ENCODE measurements around the gene EEFSEC.

Gene EEFSEC

GRCh38 chr3:128313071-128313725, 159.9 kb downstream of the EEFSEC start:
- no peak overlapping the region for H3K4ac ChIP-seq (ENCODE audit: low read depth, low read length)
- no peak overlapping the region for H2BK15ac ChIP-seq (replicated peaks; ENCODE audit: low read depth)
- H2BK5ac ChIP-seq (ENCODE audit: low read length) = no peak overlapping the region
- no peaks in the 10 kb centered on the region for H3K36me3 ChIP-seq (ENCODE audit: control insufficient read depth, insufficient read depth, low read length)
- H3K27me3 ChIP-seq (ENCODE audit: insufficient read depth, low read length, poor library complexity) = no peaks in the 10 kb centered on the region
- H3K23ac ChIP-seq (ENCODE audit: low read length) = no peak overlapping the region
- no peak overlapping the region for H3K56ac ChIP-seq (ENCODE audit: low read length)
- no peak overlapping the region for H3K4me3 ChIP-seq (ENCODE audit: low read length)
- H3K4me1 ChIP-seq (ENCODE audit: control insufficient read depth, low read depth, low read length) = no peaks in the 10 kb centered on the region
- no peak overlapping the region for H4K8ac ChIP-seq (ENCODE audit: low read depth, low read length)
- H3K18ac ChIP-seq (ENCODE audit: low read length) = no peak overlapping the region
- H3K79me1 ChIP-seq (ENCODE audit: low read length) = no peaks in the 10 kb centered on the region
- H3K4me2 ChIP-seq (ENCODE audit: low read length) = no peak overlapping the region
- H3K9ac ChIP-seq (ENCODE audit: low read length) = no peak overlapping the region
- no peak overlapping the region for H3K27ac ChIP-seq (ENCODE audit: low read depth, low read length)
- H3K79me2 ChIP-seq (ENCODE audit: control insufficient read depth, insufficient read depth, low read length) = no peaks in the 10 kb centered on the region
- no peak overlapping the region for H2BK120ac ChIP-seq (ENCODE audit: low read depth, low read length)
- no peak overlapping the region for H2AK5ac ChIP-seq (ENCODE audit: low read length)
- WGBS (ENCODE audit: extremely low coverage, insufficient coverage, low lambda C conversion rate) = no CpG with 5 or more reads among the region's 5 CpGs
- no peak overlapping the region for H4K5ac ChIP-seq (ENCODE audit: low read length)
- no peak for DNase-seq

- no peak overlapping the region for H3K4me3 ChIP-seq (ENCODE audit: low read length)
- H3K4me1 ChIP-seq (ENCODE audit: control insufficient read depth, low read depth, low read length) = no peaks in the 10 kb centered on the region
- no peak overlapping the region for H3K27ac ChIP-seq (ENCODE audit: low read depth, low read length)
- H3K4ac ChIP-seq (ENCODE audit: low read depth, low read length) = no peak overlapping the region
- H3K56ac ChIP-seq (ENCODE audit: low read length) = no peak overlapping the region
- H4K5ac ChIP-seq (ENCODE audit: low read length) = no peak overlapping the region
- no peak overlapping the region for H2BK120ac ChIP-seq (ENCODE audit: low read depth, low read length)
- no peak for DNase-seq
- H3K4me2 ChIP-seq (ENCODE audit: low read length) = no peak overlapping the region
- H2BK5ac ChIP-seq (ENCODE audit: low read length) = no peak overlapping the region
- H3K23ac ChIP-seq (ENCODE audit: low read length) = no peak overlapping the region
- no peak overlapping the region for H3K18ac ChIP-seq (ENCODE audit: low read length)
- no peak overlapping the region for H3K9ac ChIP-seq (ENCODE audit: low read length)
- H3K79me1 ChIP-seq (ENCODE audit: low read length) = no peaks in the 10 kb centered on the region
- no peak overlapping the region for H2AK5ac ChIP-seq (ENCODE audit: low read length)
- H2BK15ac ChIP-seq (replicated peaks; ENCODE audit: low read depth) = no peak overlapping the region
- no peaks in the 10 kb centered on the region for H3K36me3 ChIP-seq (ENCODE audit: control insufficient read depth, insufficient read depth, low read length)
- no peak overlapping the region for H4K8ac ChIP-seq (ENCODE audit: low read depth, low read length)
- no CpG with 5 or more reads among the region's 2 CpGs for WGBS (ENCODE audit: extremely low coverage, insufficient coverage, low lambda C conversion rate)
- H3K79me2 ChIP-seq (ENCODE audit: control insufficient read depth, insufficient read depth, low read length) = no peaks in the 10 kb centered on the region
- H3K27me3 ChIP-seq (ENCODE audit: insufficient read depth, low read length, poor library complexity) = no peaks in the 10 kb centered on the region
Observed at GRCh38 chr3:128313935-128314334, 160.7 kb downstream of the EEFSEC start.

GRCh38 chr3:128315313-128315712, 162.0 kb downstream of the EEFSEC start:
- Histone ChIP-seq H3K4me2 (ENCODE audit: low read length) (no peak overlapping the region), H3K56ac (ENCODE audit: low read length) (no peak overlapping the region), H3K79me1 (ENCODE audit: low read length) (no peaks in the 10 kb centered on the region), H3K79me2 (ENCODE audit: control insufficient read depth, insufficient read depth, low read length) (no peaks in the 10 kb centered on the region), H4K5ac (ENCODE audit: low read length) (no peak overlapping the region), H3K27ac (ENCODE audit: low read depth, low read length) (no peak overlapping the region), H2AK5ac (ENCODE audit: low read length) (no peak overlapping the region), H3K23ac (ENCODE audit: low read length) (no peak overlapping the region), H2BK5ac (ENCODE audit: low read length) (no peak overlapping the region), H3K4me3 (ENCODE audit: low read length) (no peak overlapping the region), H4K8ac (ENCODE audit: low read depth, low read length) (no peak overlapping the region), H3K36me3 (ENCODE audit: control insufficient read depth, insufficient read depth, low read length) (no peaks in the 10 kb centered on the region), H3K4ac (ENCODE audit: low read depth, low read length) (no peak overlapping the region), H3K18ac (ENCODE audit: low read length) (no peak overlapping the region), H3K4me1 (ENCODE audit: control insufficient read depth, low read depth, low read length) (no peaks in the 10 kb centered on the region), H3K27me3 (ENCODE audit: insufficient read depth, low read length, poor library complexity) (no peaks in the 10 kb centered on the region), H2BK15ac (replicated peaks; ENCODE audit: low read depth) (no peak overlapping the region), H3K9ac (ENCODE audit: low read length) (no peak overlapping the region), H2BK120ac (ENCODE audit: low read depth, low read length) (no peak overlapping the region)
- WGBS (ENCODE audit: extremely low coverage, insufficient coverage, low lambda C conversion rate) = no CpG with 5 or more reads among the region's 2 CpGs
- no peak for DNase-seq

GRCh38 chr3:128316481-128316891, 163.2 kb downstream of the EEFSEC start:
- no peaks in the 10 kb centered on the region for H3K79me2 ChIP-seq (ENCODE audit: control insufficient read depth, insufficient read depth, low read length)
- no peaks in the 10 kb centered on the region for H3K4me1 ChIP-seq (ENCODE audit: control insufficient read depth, low read depth, low read length)
- no peaks in the 10 kb centered on the region for H3K27me3 ChIP-seq (ENCODE audit: insufficient read depth, low read length, poor library complexity)
- no peak overlapping the region for H3K18ac ChIP-seq (ENCODE audit: low read length)
- H3K4me3 ChIP-seq (ENCODE audit: low read length) = no peak overlapping the region
- no peak overlapping the region for H2BK120ac ChIP-seq (ENCODE audit: low read depth, low read length)
- H2AK5ac ChIP-seq (ENCODE audit: low read length) = no peak overlapping the region
- H3K9ac ChIP-seq (ENCODE audit: low read length) = no peak overlapping the region
- H3K23ac ChIP-seq (ENCODE audit: low read length) = no peak overlapping the region
- no peak overlapping the region for H3K27ac ChIP-seq (ENCODE audit: low read depth, low read length)
- H2BK5ac ChIP-seq (ENCODE audit: low read length) = no peak overlapping the region
- WGBS (ENCODE audit: extremely low coverage, insufficient coverage, low lambda C conversion rate) = no CpG with 5 or more reads among the region's 15 CpGs
- H4K8ac ChIP-seq (ENCODE audit: low read depth, low read length) = no peak overlapping the region
- no peaks in the 10 kb centered on the region for H3K36me3 ChIP-seq (ENCODE audit: control insufficient read depth, insufficient read depth, low read length)
- H2BK15ac ChIP-seq (replicated peaks; ENCODE audit: low read depth) = no peak overlapping the region
- no peaks in the 10 kb centered on the region for H3K79me1 ChIP-seq (ENCODE audit: low read length)
- no peak overlapping the region for H3K4me2 ChIP-seq (ENCODE audit: low read length)
- no peak overlapping the region for H3K56ac ChIP-seq (ENCODE audit: low read length)
- no peak overlapping the region for H3K4ac ChIP-seq (ENCODE audit: low read depth, low read length)
- H4K5ac ChIP-seq (ENCODE audit: low read length) = no peak overlapping the region
- DNase-seq = no peak

GRCh38 chr3:128317101-128317697, 163.9 kb downstream of the EEFSEC start:
- H3K23ac ChIP-seq (ENCODE audit: low read length) = no peak overlapping the region
- H2BK5ac ChIP-seq (ENCODE audit: low read length) = no peak overlapping the region
- no peak overlapping the region for H2BK120ac ChIP-seq (ENCODE audit: low read depth, low read length)
- H2AK5ac ChIP-seq (ENCODE audit: low read length) = no peak overlapping the region
- H3K79me1 ChIP-seq (ENCODE audit: low read length) = no peaks in the 10 kb centered on the region
- H3K27ac ChIP-seq (ENCODE audit: low read depth, low read length) = no peak overlapping the region
- no peaks in the 10 kb centered on the region for H3K27me3 ChIP-seq (ENCODE audit: insufficient read depth, low read length, poor library complexity)
- no peaks in the 10 kb centered on the region for H3K79me2 ChIP-seq (ENCODE audit: control insufficient read depth, insufficient read depth, low read length)
- no peak overlapping the region for H3K4me3 ChIP-seq (ENCODE audit: low read length)
- H3K56ac ChIP-seq (ENCODE audit: low read length) = no peak overlapping the region
- H3K18ac ChIP-seq (ENCODE audit: low read length) = no peak overlapping the region
- no peak overlapping the region for H3K4ac ChIP-seq (ENCODE audit: low read depth, low read length)
- no CpG with 5 or more reads among the region's 17 CpGs for WGBS (ENCODE audit: extremely low coverage, insufficient coverage, low lambda C conversion rate)
- no peak overlapping the region for H3K4me2 ChIP-seq (ENCODE audit: low read length)
- no peak for DNase-seq
- no peaks in the 10 kb centered on the region for H3K36me3 ChIP-seq (ENCODE audit: control insufficient read depth, insufficient read depth, low read length)
- no peak overlapping the region for H4K8ac ChIP-seq (ENCODE audit: low read depth, low read length)
- H3K4me1 ChIP-seq (ENCODE audit: control insufficient read depth, low read depth, low read length) = no peaks in the 10 kb centered on the region
- H2BK15ac ChIP-seq (replicated peaks; ENCODE audit: low read depth) = no peak overlapping the region
- no peak overlapping the region for H3K9ac ChIP-seq (ENCODE audit: low read length)
- no peak overlapping the region for H4K5ac ChIP-seq (ENCODE audit: low read length)

All from mesendoderm (in vitro differentiated cells).